Stimulated activated CD4-positive, alpha-beta T cell treated with anti-CD3 and anti-CD28 coated beads, Interleukin-15, amount 100 ng/mL, for 1 hour (primary cell): Measurements from ENCODE around the gene MIOS.

Experiments used
- DNase-seq, 2 donors: peaks; one replicate each; pipeline ENCODE4 v3.0.0-alpha.2; 2020; ENCODE audit warnings: low read depth in 1 of 2, low spot score in 1 of 2

MIOS gene

DNA sequence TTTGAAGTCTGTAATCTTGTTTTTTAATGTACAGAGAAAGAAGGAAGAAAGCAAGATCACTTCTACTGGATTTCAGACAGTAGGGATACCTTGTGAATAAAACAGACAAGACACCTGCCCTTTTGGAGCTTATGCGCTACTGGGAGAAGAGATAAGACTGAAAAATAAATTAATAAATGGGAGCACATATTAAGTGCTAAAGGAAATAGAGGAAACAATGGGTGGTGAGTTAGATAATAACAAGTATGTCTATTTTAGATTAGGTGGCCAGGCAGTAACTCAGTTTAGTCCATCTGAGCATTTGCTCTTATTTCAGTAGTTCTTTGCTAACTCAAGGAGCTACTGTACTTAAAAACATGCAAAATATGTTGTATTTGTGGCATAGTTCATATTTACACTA is 15.9 kb downstream of the MIOS start:
- no peak for DNase-seq

DNA sequence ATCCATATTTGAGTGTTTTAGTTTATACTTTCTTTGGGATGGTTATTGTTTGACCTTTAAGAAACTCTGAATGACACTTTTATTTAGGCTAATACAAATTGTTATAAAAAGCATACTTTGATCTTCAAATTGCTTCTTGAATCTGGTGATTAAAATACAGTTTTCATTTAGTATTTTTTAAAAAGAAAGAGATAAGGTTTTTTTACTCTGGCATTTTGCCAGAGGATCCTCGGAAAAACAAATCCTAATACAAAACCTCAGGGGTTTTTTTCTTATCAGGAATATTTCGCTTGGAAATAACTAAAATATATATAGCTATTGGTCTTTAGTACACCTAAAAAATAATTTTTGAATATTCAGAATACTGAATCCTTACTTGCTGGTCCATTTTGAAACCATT is 17.0 kb downstream of the MIOS start:
- no peak for DNase-seq

DNA sequence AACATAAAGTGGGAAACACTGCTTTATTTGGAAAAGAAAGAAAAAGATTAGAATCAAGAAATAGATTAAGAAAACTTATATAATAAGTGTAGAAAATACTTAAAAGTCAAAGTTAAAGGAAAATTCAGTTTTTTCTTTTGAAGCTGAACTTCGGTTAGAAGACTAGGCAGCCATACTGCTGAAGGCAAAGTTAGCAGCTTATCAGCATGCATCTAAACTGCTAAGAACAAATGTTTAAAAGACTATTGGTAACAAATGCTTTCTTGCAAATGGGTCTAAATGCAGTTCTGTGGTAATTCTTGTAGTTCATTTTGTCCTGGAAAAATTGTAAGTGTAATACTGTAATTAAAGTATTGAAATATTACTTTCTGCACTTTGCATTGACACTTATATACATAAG is 18.0 kb downstream of the MIOS start:
- no peak for DNase-seq

DNA sequence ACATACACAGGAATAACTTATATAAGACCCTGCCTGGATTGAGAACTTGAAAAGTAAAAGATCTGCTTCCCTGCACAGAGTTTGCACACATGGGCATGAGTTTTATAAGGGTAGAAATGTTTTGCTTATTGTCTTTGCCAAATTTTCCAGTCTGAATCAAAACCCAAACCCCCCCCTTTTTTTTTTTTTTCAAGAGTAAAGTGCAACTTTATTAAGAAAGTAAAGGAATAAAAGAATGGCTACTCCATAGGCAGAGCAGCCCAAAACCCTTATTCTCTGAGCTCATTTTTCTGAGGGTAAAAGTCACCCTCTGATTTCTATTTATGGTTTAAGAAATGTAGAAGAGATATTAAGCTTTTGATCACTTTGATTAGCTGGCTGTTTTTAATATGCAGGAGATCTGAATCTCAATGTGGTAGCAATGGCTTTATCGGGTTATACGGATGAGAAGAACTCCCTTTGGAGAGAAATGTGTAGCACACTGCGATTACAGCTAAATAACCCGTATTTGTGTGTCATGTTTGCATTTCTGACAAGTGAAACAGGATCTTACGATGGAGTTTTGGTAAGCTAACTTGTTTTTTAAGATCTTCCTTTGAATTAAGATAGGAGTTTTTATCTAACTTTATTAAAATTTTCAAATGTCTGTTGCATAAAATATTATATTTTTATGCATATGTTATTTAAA is 18.7 kb downstream of the MIOS start:
- DNase-seq: no peak

DNA sequence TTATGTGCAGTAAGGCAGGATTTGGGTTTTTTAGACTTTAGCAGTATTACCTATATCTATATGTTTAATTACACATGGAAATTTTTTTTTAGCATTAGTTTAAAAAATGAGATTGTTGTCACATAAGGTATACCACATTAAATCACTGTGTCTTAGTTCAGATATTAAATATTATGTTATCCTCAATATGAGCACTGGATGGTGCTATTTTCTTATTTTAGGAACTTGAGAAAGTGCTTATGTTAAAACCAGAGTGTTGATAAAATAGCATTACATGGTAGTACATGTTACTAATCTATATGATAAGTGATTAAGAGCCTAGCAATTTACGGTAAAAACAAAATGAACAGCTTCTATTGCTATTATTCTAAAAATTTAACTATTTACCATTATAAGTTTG is 28.8 kb downstream of the MIOS start:
- DNase-seq: no peak

DNA sequence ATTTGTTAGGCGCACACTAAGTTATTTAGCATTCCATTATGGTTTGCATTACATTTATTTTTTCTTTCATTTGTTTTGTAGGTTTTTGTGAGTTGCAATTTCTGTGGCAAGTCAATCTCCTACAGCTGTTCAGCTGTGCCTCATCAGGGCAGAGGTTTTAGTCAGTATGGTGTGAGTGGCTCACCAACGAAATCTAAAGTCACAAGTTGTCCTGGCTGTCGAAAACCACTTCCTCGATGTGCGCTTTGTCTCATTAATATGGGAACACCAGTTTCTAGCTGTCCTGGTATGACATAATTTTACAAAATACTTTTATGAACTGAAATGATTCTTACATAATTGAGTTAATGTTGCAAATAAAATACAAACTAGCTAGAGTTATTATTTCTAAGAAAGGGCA is 29.5 kb downstream of the MIOS start:
- no peak for DNase-seq

DNA sequence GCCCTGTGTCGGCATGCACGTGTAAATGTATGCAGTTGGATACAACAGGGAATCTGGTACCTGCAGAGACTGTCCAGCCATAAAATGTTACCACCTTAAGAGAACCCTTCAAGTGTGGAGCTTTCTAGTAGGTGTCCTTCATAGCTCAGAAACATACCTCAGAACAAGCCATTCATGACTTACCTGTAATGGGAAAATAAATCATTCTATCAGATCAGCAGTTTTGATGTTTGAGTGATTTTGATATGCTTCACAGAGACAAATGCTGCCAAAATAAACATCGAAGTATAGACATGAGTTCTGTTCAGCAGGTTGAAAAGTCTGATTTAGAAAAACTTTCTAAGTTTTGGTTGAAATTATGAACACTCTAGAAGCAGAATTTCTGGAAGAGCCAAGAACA is 40.3 kb downstream of the MIOS start:
- DNase-seq: no peak

DNA sequence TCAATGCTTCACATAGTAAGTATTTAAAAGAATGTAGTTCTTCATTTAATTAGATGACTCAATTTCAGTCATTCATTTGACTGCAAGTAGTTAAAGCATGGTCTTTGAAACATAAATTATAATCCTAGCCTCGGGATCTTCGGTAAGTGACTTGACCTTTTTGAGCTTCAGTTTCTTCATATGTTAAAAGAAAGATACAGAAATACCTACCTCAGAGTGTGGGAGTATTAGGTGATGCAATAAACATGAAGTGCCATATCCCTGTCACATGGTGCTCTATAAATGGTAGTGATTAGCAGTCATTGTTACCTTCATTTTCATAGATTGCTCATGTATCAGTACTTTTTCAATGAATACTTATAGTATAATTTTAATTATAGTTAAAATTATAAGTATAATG is 42.6 kb downstream of the MIOS start:
- no peak for DNase-seq

DNA sequence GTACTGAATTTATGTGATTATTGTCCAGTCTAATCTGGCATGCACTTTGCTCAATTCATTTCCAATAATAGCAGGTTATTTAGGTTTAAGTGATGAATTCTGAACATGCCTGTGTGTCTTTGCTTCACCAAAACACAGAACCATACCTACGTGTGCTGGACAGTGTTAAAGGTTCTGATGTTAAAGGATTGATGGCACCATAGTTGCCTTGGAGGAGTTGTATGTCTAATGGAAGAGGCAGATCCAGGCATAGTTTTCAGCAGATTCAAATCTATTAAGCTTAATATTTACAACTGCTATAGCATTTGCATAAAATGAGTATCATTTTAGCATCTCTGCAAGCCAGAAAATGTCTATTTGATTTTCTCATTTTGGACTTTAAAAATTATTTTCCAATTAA is 45.8 kb downstream of the MIOS start:
- DNase-seq: no peak

DNA sequence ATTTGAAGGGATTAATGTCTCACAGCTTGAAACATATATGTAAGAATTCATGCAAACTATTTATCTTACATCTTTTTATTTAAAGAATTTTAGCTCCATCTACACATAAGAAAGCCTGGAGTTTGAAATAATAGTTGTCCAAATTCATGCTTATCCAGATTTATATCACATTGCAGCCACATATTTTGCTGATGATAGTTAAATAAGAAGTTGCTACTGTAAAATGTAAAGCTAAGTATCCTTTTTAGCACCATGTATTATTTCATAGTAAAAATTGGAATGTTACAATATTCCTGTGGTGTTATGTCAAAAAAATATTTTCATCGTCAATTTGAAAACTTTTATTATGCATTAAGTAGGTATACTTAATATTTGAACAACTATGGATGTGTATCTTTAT is 46.5 kb downstream of the MIOS start:
- no peak for DNase-seq

DNA sequence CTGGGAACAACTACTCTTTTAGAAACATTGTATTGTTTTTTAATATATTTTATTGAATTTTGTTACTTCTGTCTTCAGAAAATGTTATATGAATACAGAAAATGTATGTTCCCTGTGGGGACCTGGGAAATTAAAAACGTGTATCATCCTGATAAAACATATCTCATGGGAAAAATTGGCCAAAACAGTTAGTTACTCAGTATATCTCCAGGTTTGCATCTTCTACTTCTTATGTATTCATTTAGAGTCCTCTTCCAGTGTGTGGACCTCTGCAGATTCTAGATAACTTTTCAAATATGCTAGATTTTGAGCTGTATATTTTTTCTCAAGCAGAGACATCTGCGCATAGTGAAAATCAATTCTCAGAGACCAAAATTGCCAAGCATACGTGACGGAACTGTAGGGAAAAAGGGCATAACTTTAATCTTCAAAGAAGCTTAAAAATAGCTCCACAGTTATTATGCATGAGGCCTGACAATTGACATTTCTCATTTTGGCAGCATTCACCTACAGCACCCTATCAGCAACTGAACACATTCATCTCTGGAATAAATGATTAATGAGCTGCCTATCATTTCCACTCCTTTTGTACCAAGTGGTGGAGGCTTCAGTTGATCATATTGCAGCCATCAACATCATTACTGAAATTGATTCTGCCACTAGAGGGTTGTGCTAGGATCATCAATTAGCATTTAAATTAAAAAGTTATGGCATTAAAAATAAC is 47.5 kb downstream of the MIOS start:
- no peak for DNase-seq

DNA sequence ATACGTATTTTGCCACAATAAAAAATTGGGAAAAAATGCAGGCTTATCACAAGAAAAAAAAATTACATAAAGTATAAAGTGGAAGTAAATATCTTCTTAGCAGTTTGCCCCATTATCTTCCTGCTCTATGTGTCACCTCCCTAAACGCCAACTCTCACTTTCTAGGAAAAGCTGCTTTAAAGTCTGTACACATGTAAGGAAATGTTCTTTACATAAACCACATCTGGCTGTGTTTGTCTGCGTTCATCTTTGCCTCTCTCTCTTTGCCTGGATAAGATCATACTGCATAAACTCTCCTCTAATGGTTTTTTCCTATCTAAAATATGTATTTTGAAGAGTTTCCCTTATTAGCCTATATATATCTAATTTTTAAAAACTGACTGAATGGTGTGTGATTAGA is 50.9 kb downstream of the MIOS start:
- no peak for DNase-seq

DNA sequence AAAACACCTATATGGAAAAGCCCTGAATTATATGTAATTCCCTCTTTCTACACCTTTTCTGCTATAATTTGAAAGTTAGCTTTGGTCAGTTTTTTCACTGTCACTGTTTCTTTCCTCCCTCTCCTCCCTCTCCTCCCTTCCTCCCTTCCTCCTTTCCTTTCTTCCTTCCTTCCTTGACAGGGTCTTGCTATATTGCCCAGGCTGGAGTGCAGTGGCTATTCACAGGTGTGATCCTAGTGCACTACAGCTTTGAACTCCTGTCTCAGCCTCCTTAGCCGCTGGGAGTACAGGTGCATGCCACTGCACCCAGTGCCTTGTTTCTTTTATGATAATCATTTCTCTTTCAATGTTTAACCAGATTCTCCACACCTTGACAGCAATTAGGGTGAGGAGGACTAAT is 51.7 kb downstream of the MIOS start:
- DNase-seq: no peak

DNA sequence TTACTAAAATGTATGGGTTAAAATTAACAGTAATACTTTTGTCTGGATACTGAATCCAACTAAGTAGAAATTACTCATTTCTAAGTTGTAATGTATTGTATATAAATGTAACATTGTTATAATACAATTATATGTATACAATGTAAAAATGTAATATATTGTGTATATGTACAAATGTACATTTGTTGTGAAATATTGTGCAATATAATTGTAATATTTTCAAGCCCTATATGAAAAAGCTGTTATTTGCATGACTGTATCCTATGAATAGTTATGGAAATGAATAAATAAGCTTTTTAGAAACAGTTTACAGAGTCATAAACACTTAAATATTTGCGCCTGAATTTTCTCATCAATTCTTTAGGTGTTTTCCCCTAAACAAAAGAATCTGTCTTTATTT is 53.6 kb downstream of the MIOS start:
- no peak for DNase-seq

DNA sequence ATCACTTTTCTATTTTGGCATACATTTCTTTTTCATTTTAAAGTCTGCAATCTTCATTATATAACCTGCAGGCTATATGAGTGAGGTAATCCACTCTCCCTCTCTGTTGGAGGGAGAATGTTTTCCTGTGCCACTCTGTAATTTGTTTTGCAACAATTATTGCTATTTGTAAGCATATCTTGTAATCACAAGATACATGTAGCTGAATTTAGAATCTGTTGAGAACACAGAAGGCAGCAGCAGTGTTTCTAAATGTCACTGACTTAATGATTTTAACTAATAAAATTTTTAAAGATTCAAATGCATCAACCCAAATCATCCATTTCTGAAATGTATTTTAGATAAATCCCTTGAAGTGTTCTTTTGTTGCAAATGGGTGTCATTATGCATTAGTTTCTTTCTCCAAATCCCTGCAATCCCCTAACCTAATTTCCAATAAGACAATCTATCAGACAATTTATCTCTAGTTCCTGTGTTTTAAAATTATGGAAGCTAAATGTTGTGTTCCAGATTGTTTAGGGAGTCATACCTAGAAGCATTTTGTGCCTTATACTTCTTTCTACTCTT is 54.0 kb downstream of the MIOS start:
- no peak for DNase-seq

DNA sequence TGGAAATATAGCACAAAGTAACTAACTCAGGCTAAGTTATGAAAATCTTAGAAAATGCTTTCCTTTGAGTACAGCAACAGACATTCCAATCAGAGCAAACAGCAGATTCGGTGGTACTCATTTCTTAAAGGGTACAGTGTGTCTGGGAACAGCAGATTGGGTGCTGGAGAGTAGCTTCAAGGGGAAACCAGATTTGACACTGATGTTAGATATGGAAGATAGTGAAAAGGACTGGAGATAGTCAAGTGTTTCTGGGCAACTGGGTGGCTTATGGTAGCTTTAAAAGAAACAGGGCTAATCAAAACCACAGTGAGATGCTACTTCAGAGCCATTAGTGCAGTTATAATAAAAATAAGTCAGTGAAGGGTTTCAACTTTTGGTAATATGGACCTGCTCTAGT is 61.8 kb downstream of the MIOS start:
- DNase-seq: no peak

DNA sequence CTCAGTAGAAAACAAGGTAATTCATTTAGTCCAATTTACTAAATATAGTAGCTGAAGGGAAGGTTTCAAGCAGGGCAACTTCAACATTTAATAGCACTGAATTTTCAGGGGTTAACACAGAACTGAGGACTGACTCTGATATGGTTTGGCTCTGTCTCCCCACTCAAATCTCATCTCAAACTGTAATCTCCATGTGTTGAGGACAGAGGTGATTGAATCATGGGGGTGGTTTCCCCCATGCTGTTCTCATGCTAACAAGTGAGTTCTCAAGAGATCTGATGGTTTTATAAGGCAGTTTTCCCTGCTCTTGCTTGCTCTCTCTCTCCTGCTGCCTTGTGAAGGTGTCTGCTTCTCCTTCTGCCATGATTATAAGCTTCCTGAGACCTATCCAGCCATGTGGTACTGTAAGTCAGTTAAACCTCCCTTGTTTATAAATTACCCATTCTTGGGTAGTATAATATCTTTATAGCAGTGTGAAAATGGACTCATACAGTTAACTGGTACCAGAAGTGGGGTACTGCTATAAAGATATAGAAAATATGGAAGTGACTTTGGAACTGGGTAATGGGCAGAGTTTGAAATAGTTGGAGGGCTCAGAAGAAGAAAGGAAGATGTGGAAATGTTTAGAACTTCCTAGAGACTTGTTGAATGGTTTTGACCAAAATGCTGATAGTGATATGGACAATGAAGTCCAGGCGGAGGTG is 64.1 kb downstream of the MIOS start:
- DNase-seq: no peak

DNA sequence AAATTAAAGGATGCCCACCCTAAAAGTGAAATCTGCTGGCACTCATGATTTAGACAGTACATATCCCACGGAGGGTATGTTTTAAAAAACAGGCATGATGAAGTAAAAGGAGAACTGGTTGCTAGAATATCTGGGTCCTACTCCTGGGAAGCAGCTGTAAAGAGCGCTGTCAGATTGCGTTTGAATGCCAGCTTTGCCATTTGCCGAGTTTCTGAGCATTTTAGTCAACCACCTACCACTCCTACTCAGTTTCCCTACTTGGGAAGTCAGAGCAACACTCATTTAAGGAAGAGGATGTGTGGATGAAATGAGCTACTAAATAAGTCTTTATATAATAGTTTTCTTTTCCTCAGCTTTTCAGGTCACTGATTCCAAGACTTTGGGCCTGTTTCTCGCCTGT is 72.7 kb downstream of the MIOS start:
- DNase-seq: no peak

DNA sequence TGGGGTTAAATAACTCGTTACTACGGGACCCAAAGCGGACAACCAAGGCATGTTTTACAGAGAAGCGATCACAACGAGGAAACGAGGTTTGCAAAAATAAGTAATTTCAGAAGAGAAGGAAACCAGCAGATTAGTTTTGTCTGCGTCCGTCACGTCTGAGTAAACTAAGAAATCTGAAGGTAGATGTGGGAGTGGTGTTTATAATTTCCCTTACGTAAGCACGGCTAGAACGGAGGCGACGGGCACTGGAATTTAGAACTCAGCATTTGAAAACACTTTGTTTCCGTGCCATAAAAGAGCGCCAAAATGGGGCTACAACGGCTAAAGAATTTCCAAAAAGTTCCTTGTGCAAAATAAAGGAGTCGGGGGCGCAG is 73.2 kb downstream of the MIOS start:
- peak in 1 of 2 donors; percentile 21 for DNase-seq

DNA sequence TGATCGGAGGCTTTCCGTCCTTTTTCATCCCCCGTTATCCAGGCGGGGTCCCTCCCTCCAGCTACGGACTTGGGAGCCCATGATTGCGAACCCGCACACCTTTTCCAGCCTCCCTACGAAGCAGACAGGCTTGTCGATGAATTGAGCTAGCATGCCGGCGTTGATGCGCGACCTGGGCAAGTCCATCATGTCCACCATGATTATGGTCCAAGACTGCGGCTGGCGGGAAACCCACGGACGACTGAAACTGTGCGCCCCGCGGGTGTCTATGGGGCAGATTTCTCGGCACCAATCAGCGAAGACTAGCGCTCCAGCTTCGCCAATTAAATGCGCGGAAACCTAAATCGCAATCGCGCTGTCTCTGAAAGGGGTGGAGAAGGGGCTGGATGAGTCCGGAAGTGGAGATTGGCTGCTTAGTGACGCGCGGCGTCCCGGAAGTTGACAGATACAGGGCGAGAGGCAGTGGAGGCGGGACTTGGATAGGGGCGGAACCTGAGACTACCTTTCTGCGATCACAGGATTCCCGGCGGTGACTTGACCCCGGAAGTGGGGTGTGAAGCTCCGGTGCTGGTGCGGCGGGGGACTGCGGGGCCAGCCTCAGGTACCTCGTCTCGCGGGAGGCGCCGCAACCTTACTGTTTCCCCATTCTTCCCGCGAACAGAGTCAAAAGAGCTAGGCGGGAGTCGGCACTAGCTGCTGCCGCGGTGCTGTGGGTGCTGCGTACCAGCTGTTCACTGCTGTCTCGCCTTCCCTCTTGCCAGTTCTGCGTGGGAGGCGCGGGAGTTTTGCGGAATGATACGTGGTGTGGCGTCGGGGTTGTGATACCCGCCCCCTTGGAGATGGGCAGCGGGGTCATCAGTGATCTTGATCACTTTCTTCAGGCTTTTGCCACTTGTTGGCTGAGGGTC is 73.8 kb downstream of the MIOS start, which contains the start of gene UMAD1:
Gene UMAD1 (plus strand): TSS at position 532 of the 908 bp plus-strand sequence. CDS start 32,620 bp downstream, outside the sequence.
- peak; percentile 91 to 95 for DNase-seq

DNA sequence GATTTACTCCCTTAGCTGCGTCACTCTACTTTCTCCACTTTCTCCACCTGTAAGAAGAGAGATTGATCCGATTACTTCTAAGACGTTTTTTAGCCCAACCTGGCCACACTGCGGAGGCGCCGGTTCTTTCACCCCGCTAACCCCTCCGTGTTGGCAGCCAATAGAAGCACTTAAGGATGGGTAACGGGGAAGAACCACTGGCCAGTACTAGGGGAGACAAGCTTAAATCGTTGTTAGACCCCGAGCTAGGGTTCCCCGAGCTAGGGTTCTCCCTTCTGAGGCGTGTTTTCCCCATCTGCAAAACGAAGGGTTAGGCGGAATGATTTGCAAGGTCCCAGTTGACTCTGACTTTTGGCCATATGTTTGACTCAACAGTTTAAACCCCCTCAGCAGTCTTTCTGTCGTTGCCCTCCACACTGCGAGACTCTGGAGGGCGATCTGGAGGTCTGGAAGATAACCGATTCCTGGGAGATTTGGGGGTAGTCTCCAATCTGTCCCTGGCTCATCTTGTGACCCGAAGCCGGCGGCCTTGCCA is 74.5 kb downstream of the MIOS start:
- DNase-seq: no peak
